IMR-90 (cell line): ENCODE data around the gene RASIP1.

Experiments
- CHD1 ChIP-seq: IDR thresholded peaks from 2 replicates; pipeline ENCODE4 v1.6.1; 2012; ENCODE audit warnings: low read depth, low read length, improper control_type of control experiment
- MXI1 ChIP-seq: IDR thresholded peaks from 2 replicates; pipeline ENCODE4 v1.6.1; 2012; ENCODE audit warnings: low read depth, mild to moderate bottlenecking, low read length, moderate library complexity, borderline replicate concordance
- POLR2A ChIP-seq: IDR thresholded peaks from 2 replicates; pipeline ENCODE4 v1.6.1; 2012; ENCODE audit warnings: mild to moderate bottlenecking, low read depth, low read length
- RFX5 ChIP-seq: IDR thresholded peaks from 2 replicates; pipeline ENCODE4 v1.8.0; 2012; ENCODE audit warnings: low read depth, mild to moderate bottlenecking, low read length, moderate library complexity
- TF ChIP-seq, protein P1 (sequence below): conservative IDR thresholded peaks from 2 replicates; pipeline ENCODE4 v1.5.1; 2012; ENCODE audit warnings: mild to moderate bottlenecking, low read depth, low read length, improper control_type of control experiment

DNA sequence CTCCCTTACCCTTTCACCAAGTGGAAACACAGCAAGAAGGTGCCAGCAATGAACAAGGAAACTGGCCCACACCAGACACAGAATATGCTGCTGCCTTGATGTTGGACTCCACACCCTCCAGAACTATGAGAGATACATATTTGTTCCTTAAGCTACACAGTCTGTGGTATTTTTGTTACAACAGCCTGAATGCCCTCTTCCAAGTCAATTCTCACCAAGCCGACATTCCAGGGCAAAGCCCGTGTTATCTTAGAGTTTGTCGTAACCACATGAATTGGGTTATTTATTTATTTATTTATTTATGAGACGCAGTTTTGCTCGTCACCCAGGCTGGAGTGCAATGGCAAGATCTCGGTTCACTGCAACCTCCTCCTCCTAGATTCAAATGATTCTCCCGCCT lies 29.9 kb upstream of the RASIP1 start:
- TF ChIP-seq, protein P1, sequence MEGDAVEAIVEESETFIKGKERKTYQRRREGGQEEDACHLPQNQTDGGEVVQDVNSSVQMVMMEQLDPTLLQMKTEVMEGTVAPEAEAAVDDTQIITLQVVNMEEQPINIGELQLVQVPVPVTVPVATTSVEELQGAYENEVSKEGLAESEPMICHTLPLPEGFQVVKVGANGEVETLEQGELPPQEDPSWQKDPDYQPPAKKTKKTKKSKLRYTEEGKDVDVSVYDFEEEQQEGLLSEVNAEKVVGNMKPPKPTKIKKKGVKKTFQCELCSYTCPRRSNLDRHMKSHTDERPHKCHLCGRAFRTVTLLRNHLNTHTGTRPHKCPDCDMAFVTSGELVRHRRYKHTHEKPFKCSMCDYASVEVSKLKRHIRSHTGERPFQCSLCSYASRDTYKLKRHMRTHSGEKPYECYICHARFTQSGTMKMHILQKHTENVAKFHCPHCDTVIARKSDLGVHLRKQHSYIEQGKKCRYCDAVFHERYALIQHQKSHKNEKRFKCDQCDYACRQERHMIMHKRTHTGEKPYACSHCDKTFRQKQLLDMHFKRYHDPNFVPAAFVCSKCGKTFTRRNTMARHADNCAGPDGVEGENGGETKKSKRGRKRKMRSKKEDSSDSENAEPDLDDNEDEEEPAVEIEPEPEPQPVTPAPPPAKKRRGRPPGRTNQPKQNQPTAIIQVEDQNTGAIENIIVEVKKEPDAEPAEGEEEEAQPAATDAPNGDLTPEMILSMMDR: no peak
- TF ChIP-seq POLR2A (no peak), CHD1 (no peak), RFX5 (no peak), MXI1 (no peak)
